Stimulated activated CD8-positive, alpha-beta memory T cell treated with anti-CD3 and anti-CD28 coated beads, Interleukin-7, amount 100 ng/mL, for 48 hours (primary cell): ENCODE results near the gene NEK5.
"Not testable (repeated sequence)": the region's sequence is repeated elsewhere in the genome, so short reads cannot be mapped to it uniquely, and the experiment has no call there.

ENCODE experiments used
- DNase-seq, 2 donors: peaks; one replicate each; pipeline ENCODE4 v3.0.0-alpha.2; 2020; ENCODE audit warnings: low read depth in 1 of 2; ENCODE audit errors: extremely low read depth in 1 of 2

The NEK5 gene

DNA sequence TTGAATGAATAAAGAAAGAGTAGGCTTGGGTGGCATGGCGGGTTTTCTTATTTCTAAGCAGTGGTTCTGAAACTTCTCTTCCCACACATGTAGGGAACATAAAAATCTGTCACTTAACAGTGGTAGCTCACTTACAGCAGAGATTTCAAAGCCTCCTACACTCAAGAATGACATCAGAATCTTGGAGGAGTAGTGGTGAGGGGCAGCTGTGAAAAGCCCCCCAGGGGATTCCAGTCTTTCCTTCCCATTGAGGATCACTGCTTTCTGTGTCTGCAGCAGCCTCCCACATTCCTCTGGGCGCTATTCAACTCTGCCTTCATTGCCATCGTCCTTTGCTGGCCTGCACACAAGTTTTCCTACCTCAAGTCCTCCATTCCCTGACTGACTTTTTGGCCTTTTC lies 8.6 kb upstream of the NEK5 start:
- no peak for DNase-seq

DNA sequence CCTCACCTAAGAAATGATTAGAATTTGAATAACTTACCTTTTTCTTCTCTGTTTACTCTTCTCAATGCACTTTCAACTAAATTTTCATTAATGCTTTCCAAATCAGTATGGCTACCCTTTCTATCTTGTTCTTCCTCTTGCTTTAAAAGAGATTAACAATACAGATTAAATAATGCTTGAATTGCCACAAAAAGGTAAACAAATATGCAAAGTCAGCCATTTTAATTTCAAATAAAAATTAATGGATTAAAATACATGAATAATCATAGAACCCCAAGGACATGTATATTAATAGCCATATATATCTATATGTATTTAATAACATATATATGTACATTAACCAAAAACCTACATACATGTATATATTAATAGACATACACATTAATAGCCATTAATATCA lies 7.9 kb upstream of the NEK5 start:
- DNase-seq = no peak

DNA sequence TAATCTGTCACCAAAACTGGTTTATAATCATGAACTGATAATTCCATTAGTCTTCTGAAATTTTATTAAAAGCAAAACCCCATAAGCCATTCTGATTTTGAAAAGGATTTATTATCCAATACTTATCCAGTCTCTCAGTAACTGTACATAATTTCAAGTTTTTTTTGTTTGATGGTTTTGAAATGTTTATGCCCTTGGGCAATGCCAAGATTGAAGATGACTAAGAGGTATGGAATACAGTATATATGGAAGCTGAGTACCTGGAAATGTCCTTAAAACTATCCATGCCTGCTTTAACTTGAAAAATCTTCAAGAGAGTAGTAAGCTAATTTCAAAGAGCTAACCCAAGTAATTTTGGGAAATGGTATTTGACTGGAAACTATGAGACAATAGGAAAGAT lies 1.8 kb upstream of the NEK5 start:
- no peak for DNase-seq

DNA sequence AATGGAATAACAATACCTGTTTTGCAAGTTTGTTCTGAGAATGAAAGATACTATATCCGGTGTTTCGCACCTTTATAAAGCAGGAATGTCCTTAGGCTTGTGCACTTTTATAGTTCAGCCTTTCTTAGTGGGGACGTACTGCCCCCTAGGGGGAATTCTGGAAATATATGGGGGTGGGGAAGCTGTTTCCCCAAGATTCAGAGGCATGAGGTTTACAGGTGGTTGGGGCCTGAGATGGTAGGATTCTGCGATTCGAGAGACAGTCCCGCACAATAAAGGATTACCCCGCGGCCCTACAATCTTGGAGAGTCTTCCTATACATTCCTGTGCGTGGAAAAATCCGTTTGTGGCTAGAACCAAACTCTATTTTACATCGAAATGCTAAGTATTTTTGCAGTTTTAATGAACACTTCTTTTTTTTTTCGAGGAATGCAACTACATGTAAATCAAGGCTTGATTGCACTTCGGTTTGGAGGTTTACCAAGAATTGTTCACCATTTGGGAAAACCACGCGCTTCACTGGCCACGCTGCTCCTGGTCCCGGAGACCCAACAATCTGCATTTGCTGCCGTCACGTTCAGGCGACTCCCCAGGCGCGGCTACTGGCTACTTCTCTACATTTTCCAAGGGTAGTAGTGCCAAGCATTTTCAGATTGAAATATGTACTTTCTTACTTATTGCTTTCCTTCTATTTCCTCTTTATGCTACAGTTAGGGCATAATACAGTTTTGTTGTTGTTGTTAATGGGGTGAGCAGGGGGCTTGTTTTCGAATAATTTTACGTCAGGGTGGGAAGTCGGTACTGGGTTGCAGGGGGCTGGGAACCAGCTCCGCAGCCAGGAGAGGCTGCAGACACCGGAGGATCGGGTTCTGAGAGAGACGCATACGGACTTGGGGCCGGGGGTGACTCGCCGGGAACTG lies 830 bp downstream of the NEK5 start:
- DNase-seq = no peak

DNA sequence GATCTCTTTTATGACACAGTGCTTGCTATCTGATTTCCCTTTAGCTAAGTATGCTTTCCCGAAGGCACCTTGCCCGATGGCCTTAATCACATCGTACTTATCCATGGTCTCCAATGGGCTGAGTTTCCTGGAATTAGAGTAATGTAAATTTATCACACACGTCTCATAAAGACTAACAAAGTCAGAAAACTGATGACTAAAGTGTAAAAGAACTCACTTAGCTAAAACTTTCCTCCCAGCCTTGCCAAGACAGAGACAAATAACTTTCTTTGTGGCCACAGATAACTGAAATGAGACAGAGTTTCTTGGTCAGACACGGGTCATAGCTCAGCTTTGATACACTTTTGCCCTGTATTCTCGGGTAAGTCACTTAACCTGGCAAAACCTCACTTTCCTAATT lies 1.5 kb downstream of the NEK5 start:
- no peak for DNase-seq

DNA sequence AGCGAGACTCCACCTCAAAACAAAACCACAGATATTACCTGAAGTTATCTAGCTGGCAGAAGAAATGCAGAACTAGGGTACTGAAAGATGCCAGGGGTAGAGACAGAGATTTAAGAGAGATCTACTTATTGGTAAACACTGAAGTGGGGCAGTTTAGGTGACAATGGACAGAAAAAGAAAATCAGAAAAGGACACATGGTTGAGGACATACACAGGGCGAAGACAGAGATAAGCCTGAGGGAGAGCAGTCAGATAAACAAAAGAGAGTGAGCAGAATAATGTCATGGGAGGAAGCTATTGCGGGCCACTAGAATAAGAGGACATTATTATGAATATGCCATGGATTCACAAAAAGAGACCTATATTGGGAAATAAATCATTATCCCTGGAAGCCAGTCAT lies 3.3 kb downstream of the NEK5 start:
- no peak for DNase-seq

DNA sequence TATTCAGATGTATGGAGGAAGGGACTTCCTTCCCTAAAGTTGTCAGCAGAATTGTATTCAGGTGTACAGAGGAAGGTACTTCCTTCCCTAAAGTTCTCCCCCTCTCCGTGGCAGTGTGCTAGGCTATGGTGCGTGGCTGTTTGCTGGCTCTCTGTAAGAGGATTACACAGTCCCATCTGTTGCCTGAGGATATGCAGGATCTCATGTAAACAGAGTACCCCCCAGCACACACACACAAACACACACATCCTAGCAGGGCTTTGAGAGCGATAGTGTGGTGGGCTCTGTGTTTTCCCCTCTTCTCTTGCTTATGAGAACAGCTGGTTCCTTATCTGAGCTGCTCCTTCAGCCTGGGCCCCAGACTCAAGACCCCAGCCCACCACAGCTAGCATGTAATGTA lies 10.3 kb downstream of the NEK5 start:
- no peak for DNase-seq

DNA sequence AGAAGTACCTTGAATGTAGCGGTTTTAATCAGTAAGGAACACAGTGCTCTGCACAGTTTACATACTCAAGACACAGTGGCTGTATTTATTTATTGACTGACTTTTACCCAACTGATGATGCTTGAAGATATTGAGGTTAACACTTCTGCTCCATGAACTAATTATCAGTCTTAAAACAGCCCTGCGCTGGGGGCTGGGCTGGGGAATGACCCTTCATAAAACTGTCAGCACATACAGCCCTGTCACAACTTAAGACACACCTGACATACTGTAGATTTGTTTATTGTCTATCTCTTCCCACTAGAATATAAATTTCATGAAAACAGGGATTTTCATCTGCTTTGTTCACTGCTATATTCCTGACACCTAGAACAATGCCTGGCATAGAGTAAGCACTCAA lies 10.8 kb downstream of the NEK5 start:
- DNase-seq = no peak

DNA sequence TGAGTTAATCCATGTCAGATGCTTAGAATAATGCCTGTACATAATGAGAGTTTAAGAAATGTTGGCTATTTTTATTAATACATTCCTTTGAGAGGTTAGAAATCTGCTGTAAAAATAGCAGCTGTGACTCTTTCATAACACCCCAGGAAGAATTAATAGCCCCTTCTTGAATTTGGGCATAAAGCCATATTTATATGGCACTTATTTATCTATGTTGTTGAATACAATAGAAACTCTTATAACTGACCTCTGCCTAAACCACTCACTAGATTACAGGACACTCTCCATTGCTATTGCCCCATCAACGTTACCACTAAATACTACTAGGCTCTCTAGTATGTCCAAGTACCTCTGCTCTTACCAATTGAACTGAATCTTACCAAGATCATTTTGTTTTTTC lies 16.3 kb downstream of the NEK5 start:
- DNase-seq = no peak

DNA sequence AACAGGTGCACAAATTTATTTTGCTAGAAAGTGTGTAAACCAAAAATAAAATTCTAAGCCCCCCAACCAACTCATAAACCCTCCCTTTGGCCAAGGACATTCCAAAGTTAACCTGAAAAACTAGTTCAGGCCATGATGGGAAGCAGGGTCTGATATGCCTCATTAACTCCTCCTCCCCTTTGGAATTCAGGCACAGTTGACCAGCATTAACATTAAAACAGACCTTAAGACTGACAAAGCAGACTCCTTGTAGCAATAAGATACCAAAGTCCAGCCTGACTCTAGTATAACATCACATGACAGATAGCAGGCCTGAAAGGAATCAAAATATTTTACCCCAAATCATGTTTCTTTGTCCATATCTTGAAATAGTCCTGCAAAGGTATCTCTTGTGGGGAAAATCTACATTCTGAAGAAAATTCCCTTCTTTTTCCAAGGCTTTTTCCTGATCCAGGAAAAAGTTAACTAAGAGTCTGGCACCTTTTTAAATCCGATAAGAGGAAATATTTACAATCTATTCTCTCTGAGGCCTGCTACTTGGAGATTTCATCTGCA lies 19.7 kb downstream of the NEK5 start:
- DNase-seq = no peak

DNA sequence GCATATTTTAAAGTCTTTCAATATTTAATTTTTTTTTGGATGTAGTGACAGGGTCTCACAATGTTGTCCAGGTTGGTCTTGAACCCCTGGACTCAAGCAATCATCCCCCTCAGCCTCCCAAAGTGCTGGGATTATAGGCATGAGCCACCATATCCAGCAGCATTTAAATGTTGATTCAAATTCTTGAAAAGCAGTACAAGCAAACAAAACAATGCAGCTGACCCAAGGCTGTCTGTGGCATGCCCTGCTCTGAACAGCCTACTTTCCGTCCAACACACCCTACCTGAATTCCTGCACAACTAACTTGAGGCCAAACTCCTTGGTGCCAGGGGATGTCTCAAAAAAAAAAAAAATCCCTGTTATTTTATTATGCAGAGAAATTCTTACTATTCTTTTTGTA lies 23.0 kb downstream of the NEK5 start:
- no peak for DNase-seq

DNA sequence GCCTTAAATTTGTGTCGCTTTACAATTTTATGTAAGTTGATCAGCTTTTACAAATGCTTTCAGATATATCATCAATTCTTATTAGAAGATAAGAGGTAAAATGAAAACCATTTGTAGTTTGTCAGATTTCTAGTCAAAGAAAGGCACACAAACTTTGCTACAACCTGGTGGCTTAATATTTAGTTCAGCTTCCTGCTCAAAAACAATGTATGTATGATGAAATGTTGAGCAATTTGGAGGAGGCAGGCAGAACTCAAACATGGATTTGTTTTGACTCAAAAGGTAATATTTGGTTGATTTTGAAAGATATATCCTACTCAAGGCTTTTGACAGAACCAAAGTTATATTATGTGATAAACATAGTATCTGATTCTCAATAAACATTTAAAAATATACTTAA lies 24.2 kb downstream of the NEK5 start:
- no peak for DNase-seq

DNA sequence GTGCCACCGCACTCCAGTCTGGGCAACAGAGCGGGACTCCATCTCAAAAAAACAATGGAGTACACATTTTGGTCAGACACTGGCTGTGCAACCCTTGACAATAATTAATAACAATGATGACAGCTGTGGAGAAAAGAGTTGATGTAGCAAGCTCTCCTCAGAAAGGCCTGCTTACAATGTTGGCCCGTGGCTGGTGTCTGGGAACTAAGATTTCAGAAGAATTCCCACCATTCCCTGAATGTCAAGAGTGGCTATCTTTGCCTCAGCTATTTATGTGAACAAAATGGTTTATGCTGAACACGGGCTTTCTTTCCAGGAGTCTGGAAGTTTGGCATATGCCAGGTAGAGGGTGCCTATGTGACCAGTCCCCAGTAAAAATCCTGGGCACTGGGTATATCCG lies 25.5 kb downstream of the NEK5 start:
- DNase-seq = no peak

DNA sequence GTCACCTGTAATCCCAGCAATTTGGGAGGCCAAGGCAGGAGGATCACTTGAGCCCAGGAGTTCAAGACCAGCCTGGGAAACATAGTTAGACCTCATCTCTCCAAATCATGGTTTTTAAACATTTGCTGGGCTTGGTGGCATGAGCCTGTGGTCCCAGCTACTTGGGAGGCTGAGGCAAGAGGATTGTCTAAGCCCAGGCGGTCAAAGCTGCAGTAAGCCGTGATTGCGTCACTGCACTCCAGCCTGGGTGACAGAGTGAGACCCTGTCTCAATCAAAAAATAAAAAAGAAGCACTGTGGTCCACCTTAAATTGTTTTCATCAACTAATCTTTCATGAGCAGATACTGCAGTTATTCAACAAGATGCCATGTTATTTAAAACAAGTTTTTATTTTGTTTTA lies 26.4 kb downstream of the NEK5 start:
- DNase-seq = not testable (repeated sequence)

DNA sequence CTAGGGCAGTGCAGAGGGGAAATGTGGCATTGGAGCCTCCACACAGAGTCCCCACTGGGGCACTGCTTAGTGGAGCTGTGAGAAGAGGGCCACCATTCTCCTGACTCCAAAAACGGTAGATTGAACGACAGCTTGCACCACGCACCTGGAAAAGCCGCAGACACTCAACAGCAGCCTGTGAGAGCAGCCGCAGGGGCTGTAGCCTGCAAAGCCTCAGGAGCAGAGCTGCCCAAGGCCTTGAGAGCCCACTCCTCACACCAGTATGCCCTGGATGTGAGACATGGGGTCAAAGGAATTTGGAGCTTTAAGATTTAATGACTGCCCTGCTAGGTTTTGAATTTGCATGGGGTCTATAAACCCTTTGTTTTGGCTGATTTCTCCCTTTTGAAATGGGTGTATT lies 31.7 kb downstream of the NEK5 start:
- DNase-seq = no peak

DNA sequence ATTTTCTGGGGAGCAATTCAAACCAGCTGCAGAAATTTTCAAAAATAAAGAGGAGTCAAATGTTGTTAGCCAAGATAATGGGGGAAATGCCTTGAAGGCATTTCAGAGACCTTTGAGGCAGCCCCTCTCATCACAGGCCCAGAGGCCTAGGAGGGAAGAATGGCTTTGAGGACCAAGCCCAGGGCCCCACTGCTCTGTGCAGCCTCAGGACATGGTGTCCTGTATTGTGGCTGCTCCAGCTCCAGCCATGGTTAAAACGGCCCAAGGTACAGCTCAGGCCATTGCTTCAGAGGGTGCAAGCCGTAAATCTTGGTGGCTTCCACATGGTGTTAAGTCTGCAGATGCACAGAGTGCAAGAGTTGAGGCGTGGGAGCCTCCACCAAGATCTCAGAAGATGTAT lies 32.1 kb downstream of the NEK5 start:
- DNase-seq = no peak

DNA sequence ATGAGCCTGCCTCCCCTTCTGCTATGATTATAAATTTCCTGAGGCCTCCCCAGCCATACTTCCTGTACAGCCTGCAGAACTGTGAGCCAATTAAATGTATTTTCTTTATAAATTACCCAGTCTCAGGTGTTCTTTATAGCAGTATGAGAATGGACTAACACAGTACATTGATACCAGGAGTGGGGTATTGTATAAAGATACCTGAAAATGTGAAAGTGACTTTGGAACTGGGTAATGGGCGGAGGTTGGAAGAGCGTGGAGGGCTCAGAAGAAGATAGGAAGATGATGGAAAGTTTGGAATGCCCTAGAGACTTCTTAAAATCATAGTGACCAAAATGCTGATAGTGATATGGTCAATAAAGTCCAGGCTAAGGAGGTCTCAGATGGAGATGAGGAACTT lies 32.8 kb downstream of the NEK5 start:
- no peak for DNase-seq

DNA sequence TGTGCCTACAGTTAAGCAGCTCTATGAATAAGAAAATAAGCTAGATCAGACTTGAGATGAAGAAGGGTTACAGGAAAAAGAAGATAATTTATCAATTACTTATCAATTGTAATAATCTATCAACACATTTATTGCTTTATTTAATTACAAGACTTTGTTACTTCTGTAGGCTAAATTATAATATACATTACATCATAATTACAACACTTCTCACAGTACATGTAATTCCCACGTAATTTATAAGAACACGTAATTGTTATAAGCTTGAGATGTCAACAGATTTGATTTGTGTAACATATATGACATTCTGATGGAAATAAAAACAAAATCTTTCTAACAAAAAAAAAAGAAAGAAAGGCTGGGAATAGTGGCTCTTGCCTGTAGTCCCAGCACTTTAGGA lies 36.8 kb downstream of the NEK5 start:
- DNase-seq = no peak

DNA sequence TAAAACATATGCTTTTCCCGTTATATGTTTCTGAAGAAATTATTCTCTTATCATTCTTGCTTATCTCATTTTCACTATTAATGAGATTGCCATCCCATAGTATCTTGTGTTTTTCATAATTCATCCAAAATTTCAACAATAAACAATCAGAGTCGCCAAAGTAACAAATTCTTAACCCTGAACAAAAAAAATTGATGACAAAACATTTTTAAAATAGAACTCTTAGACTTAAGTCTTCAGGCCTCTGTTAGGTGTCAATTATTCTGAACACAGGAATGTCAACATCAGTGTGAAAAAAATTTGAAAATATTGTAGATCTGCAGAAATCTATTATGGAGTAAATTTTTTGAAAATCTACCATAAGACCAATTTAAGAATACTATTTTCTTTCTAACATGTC lies 37.4 kb downstream of the NEK5 start:
- DNase-seq = no peak

DNA sequence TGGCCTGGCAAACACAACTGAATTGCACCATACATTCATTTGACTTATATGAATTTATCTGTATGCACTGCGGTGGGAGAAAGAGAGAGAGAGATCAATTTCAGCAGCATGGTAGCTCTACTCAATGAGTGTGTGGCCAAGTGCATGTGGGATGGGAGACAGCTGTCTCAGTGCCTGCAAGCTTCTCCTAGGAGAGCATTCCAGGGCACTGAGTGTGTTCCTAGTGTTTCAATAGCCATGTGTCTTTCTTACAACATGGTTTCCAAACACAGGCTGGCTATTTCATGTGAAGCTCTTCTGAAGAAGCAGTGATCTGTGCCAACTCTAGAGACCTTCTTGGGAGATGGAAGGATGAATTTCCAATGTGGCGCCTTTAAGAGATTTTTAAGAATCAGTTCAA lies 43.5 kb downstream of the NEK5 start:
- DNase-seq = no peak

DNA sequence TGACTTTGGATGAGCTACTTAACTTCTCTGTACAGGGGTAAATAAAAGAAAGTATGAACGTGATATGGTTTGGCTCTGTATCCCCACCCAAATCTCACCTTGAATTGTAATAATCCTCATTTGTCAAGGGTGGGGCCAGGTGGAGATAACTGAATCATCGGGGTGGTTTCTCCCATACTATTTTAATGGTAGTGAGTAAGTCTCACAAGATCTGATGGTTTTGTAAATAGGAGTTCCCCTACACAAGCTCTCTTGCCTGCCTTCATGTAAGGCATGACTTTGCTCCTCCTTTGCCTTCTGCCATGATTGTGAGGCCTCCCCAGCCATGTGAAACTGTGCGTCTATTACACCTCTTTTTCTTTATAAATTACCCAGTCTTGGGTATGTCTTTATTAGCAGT lies 43.9 kb downstream of the NEK5 start:
- not testable (repeated sequence) for DNase-seq

DNA sequence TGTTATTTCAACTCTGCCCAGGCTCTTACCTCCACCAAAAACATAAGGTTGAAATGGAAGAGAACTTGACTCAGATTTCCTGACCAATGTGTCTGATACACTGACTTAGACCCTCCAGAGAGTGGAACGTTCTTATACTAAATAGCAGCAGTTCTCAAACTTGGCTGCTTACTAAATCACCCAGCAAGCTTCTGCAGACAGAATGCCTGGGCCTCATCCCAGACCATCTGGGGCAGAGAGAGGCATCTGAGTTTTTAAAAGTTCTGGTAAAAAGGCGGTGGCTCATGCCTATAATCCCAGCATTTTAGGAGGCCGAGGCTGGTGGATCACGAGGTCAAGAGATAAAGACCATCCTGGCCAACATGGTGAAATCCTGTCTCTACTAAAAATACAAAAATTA lies 46.3 kb downstream of the NEK5 start:
- no peak for DNase-seq

DNA sequence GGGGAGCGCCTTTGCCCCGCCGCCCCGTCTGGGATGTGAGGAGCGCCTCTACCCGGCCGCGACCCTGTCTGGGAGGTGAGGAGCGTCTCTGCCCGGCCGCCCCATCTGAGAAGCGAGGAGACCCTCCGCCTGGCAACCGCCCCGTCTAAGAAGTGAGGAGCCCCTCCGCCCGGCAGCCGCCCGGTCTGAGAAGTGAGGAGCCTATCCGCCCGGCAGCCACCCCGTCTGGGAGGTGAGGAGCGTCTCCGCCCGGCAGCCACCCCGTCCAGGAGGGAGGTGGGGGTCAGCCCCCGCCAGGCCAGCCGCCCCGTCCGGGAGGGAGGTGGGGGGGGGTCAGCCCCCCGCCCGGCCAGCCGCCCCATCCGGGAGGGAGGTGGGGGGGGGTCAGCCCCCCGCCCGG lies 49.0 kb downstream of the NEK5 start:
- not testable (repeated sequence) for DNase-seq
